Gastroesophageal sphincter (tissue), 4 donors: ENCODE results near the gene MUC6. TPM values are rescaled to one million over a fixed set of nuclear protein-coding genes. Genes with fewer than 3 reads are reported as not detected.

Source experiments
- ATAC-seq: fragments of 150-250 bp; one replicate; pipeline ENCODE4 v1.9.1; 2016; ENCODE audit warnings: mild to moderate bottlenecking, moderate library complexity
- H3K27ac ChIP-seq, 4 donors: fragments of 200-600 bp; sonication (generic) in 3 of 4; 1 replicate in 3 of 4; 2 replicates in 1 of 4; pipeline ENCODE4 v1.5.1; 2016 to 2019
- H3K27me3 ChIP-seq: fragments of 200-600 bp; sonication (generic); one replicate; pipeline ENCODE4 v1.5.1; 2019
- H3K36me3 ChIP-seq, 2 donors: fragments of 200-600 bp; sonication (generic); one replicate each; pipeline ENCODE4 v1.5.1; 2019; ENCODE audit warnings: control low read depth in 1 of 2
- H3K4me1 ChIP-seq, 3 donors: fragments of 200-600 bp; sonication (generic); 1 replicate in 2 of 3; 2 replicates in 1 of 3; pipeline ENCODE4 v1.5.1; 2016 to 2019; ENCODE audit warnings: control low read depth in 2 of 3
- H3K4me3 ChIP-seq, 2 donors: fragments of 200-600 bp; sonication (generic); one replicate each; pipeline ENCODE4 v1.5.1; 2019; ENCODE audit warnings: mild to moderate bottlenecking in 1 of 2, moderate library complexity in 1 of 2
- H3K9me3 ChIP-seq, 3 donors: fragments of 200-600 bp; sonication (generic); one replicate each; pipeline ENCODE4 v1.5.1; 2017 to 2019; ENCODE audit warnings: control low read depth in 2 of 3
- EP300 ChIP-seq: sonication (generic); formaldehyde crosslinking; IDR thresholded peaks from one replicate; pipeline ENCODE4 v1.6.1; 2017; ENCODE audit warnings: antibody characterized with exemption, mild to moderate bottlenecking
- POLR2A ChIP-seq, 2 donors: fragments of 450-650 bp; IDR thresholded peaks; one replicate each; pipeline ENCODE4 v1.6.1; 2017; ENCODE audit warnings: antibody characterized with exemption in 2 of 2, mild to moderate bottlenecking in 2 of 2, moderate library complexity in 1 of 2
- POLR2AphosphoS5 ChIP-seq: sonication (generic); formaldehyde crosslinking; IDR thresholded peaks from one replicate; pipeline ENCODE4 v1.6.1; 2017; ENCODE audit warnings: antibody characterized with exemption
- WGBS, 2 donors: methylation state at CpG; one replicate each; pipeline ENCODE4 v1.1.5; 2018; ENCODE audit warnings: low coverage in 1 of 2; 5-methylcytosine and 5-hydroxymethylcytosine counted together
- total RNA-seq, 4 donors: library from RNA; depleted of rRNA; stranded (reverse); fragments of >200 nt; gene quantifications; one replicate each; pipeline ENCODE4 v1.1.0, GENCODE V29; 2016
- TF ChIP-seq, protein P1 (sequence below), 4 experiments: fragments of 200-600 bp in 2 of 4; fragments of 450-650 bp in 2 of 4; sonication (generic) in 1 of 4; IDR thresholded peaks; one replicate each; pipeline ENCODE4 v1.5.1; 2017 to 2019; ENCODE audit warnings: antibody characterized with exemption in 4 of 4, mild to moderate bottlenecking in 2 of 4, moderate library complexity in 2 of 4

Gene MUC6
- total RNA-seq, 4 donors from 2014 or later: 0.77 TPM; not detected in 3

DNA sequence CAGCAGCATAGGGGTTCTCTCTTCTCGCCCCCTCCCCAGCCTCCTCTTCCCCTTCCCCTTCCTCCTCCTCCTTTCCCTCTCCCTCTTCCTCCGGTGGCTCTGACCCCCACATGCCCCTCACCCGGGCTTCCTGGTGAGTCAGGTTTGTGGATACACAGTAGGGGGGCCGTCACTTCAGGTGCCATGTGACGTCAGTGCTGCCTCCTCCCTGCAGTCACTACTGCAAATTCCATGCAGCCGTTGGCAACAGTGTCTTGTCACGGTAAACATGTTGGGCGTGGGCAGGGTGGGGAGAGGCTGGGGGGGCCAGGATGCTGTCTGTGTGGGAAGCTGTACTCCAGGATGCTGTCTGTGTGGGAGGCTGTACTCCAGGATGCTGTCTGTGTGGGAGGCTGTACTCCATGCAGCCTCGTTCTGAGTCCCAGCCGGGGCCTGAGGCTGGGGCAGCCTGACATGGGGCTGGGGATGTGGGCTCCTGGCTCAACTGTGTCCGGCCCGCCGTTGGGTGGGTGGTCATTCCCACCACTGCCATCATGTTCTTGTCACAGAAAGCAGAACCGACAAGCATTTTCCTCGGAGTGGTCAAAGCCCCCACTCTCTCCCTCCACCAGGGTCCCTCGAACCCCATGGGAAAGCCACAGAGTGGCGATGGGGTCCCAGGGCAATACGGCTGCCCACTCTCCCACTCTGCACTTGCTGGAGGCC is 35.8 kb upstream of the MUC6 start:
- Histone ChIP-seq H3K9me3 (no peaks in the 10 kb centered on the region), H3K27ac (no peak overlapping the region), H3K4me1 (no peaks in the 10 kb centered on the region), H3K27me3 (peaks cover 74% of the 10 kb centered on the region), H3K4me3 (no peak overlapping the region), H3K36me3 (no peaks in the 10 kb centered on the region)
- ATAC-seq: no peak
- WGBS, 2 donors: 0 to 64% methylated on average over 1 to 6 of the region's 18 CpGs
- TF ChIP-seq EP300 (no peak), POLR2A (IDR thresholded peaks at IDR 0.05) (no peak), POLR2AphosphoS5 (no peak)
- TF ChIP-seq, protein P1, sequence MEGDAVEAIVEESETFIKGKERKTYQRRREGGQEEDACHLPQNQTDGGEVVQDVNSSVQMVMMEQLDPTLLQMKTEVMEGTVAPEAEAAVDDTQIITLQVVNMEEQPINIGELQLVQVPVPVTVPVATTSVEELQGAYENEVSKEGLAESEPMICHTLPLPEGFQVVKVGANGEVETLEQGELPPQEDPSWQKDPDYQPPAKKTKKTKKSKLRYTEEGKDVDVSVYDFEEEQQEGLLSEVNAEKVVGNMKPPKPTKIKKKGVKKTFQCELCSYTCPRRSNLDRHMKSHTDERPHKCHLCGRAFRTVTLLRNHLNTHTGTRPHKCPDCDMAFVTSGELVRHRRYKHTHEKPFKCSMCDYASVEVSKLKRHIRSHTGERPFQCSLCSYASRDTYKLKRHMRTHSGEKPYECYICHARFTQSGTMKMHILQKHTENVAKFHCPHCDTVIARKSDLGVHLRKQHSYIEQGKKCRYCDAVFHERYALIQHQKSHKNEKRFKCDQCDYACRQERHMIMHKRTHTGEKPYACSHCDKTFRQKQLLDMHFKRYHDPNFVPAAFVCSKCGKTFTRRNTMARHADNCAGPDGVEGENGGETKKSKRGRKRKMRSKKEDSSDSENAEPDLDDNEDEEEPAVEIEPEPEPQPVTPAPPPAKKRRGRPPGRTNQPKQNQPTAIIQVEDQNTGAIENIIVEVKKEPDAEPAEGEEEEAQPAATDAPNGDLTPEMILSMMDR (IDR thresholded peaks at IDR 0.05): no peak

DNA sequence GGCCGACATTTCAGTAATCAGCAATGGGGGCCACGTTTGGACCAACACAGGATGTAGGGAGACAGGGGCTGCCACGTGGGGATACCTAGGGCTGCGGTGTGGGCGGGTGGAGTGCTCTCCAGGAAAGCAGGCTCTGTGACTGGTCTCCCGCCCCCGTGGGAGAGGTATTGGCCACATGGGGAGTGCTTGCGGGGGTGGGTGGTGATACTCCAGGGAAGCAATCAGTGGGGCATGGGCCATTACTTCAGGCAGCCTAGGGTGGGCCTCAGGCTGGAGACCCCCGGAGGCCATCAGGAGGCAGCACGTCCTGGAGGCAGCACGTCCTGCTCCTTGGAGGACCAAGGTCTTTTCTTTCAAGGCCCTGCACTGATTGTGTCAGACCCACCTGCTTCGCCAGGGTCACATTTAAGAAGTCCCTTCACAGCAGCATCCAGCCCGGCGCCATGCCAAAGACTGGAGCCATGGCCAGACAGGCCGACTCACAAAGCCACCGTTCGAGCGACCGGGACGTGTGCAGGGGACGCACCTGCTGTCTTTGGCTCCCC is 35.1 kb upstream of the MUC6 start:
- Histone ChIP-seq H3K4me3 (no peak overlapping the region), H3K27me3 (peaks cover 68% of the 10 kb centered on the region), H3K9me3 (no peaks in the 10 kb centered on the region), H3K27ac (no peak overlapping the region), H3K4me1 (no peaks in the 10 kb centered on the region), H3K36me3 (no peaks in the 10 kb centered on the region)
- ATAC-seq: no peak
- 68% methylated on average over 11 of the region's 21 CpGs; no CpG with 5 or more reads in 1 of the 2 donors for WGBS, 2 donors
- TF ChIP-seq POLR2A (IDR thresholded peaks at IDR 0.05): no peak
- TF ChIP-seq, protein P1 (IDR thresholded peaks at IDR 0.05): no peak
- no peak for TF ChIP-seq POLR2AphosphoS5
- TF ChIP-seq EP300: no peak

DNA sequence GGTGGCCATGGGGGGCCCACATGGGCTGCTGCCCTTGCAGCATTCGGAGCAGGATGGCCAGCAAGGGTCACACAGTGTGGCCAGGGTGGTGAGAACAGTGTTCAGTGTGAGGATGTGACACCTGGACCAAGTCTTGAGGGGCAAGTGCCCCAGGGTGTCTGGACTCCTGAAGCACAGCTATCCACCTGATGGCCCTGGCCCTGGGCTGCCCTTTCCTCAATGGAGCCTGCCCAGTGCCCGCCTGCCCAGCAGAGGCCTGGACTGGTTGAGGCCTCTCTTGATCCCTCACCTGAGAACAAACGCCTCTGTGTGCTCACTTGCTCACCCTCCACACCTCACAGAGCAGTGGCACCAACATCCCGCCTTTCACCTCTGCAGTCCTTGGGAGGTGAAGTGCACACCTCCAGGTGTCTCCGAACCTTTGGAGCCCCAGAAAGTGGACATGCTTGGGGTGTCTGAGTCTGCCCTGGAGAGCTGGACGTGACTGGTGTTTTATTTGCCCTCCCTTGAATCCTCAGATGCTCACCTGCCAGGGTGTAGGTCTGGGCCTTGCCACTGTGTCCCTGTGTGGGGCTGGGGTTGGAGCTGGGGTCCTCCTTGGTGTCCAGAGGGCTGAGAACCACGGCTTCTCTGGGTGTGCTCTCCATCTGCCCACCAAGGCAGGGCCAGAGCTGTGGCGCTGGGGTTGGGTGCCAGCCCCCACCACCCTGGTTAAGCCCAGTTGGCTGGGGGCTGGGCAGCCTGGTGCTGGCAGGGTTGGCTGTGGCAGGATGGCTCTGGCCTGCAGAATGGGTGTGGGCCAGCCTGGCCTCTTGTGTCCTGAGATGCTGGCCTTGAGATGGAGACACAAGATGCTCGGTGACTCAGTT is 34.3 kb upstream of the MUC6 start:
- ATAC-seq: no peak
- Histone ChIP-seq H3K36me3 (no peaks in the 10 kb centered on the region), H3K9me3 (no peaks in the 10 kb centered on the region), H3K4me1 (no peaks in the 10 kb centered on the region), H3K4me3 (no peak overlapping the region), H3K27ac (no peak overlapping the region), H3K27me3 (peaks cover 71% of the 10 kb centered on the region)
- WGBS, 2 donors: 80% methylated on average over 4 of the region's 9 CpGs; no CpG with 5 or more reads in 1 of the 2 donors
- TF ChIP-seq, protein P1 (IDR thresholded peaks at IDR 0.05): no peak
- TF ChIP-seq EP300: no peak
- TF ChIP-seq POLR2AphosphoS5: no peak
- no peak for TF ChIP-seq POLR2A (IDR thresholded peaks at IDR 0.05)

DNA sequence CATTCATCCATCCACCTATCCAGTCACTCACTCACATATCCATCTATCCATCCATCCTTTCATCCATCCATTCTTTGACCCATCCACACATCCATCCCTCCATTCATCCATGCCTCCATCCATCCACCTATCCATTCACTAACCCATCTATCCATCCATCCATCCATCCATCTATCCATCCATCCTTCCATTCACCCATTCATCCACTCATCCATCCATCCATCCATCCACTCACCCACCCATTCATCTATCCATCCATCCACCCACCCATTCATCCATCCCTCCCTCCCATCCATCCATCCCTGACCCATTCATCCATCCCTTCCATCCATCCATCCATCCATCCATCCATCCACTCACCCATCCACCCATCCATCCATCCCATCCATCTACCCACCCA is 33.2 kb upstream of the MUC6 start:
- Histone ChIP-seq H3K4me1 (no peaks in the 10 kb centered on the region), H3K27ac (no peak overlapping the region), H3K36me3 (no peaks in the 10 kb centered on the region), H3K27me3 (peaks cover 71% of the 10 kb centered on the region), H3K4me3 (no peak overlapping the region), H3K9me3 (no peaks in the 10 kb centered on the region)
- ATAC-seq: no peak
- TF ChIP-seq POLR2AphosphoS5 (no peak), POLR2A (IDR thresholded peaks at IDR 0.05) (no peak)
- TF ChIP-seq, protein P1 (IDR thresholded peaks at IDR 0.05): no peak
